Activated CD8-positive, alpha-beta memory T cell treated with anti-CD3 and anti-CD28 coated beads, Interleukin-2, amount 50 U/mL, for 48 hours (primary cell): ENCODE data around the gene BCL2L1.
A peak's percentile ranks its signal among the peaks of the same experiment; 100 is the strongest.
"Not testable (repeated sequence)": the region's sequence is repeated elsewhere in the genome, so short reads cannot be mapped to it uniquely, and the experiment has no call there.

Experiments
- DNase-seq: peaks from one replicate; pipeline ENCODE4 v3.0.0-alpha.2; 2020

The BCL2L1 gene

DNA sequence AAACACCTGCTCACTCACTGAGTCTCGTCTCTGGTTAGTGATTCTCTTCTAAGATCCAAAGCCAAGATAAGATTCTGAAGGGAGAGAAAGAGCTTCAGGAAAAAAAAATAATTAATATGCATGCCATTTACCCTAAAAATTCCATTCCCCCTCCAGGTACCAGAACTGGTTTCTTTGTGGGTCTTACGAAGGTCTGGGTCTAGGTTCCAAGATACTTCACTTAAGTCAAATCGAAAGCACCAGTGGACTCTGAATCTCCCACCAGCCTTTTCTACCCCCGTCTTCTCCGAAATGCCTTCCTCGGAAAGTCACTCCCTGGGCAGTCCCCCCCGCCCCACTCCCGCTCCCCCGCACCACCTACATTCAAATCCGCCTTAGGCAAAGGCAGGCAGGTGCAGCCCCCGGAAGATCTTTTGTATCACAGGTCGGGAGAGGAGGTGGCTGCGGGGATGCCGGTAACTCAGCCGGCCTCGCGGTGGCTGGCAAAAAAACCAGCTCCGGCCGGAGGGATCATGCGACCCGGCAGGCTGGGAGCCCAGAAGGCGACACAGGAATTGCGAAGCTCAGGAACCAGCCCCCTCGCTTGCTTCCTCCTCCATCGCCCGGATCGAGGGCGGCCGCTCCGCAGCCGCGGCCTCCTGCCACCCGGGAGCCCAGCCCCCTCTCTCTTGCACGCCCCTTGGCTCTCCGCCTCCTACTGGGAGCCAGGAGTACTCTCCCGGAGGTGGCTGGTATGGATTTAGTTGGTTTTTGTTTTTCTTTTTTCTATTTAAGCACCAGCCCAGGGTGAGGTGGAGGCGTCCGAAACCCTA lies at the start of gene BCL2L1:
Gene BCL2L1, minus strand, starts transcription at position 612 of the 812 bp plus-strand sequence. CDS start 650 bp downstream, outside the sequence.
- DNase-seq, result peak; percentile 86

DNA sequence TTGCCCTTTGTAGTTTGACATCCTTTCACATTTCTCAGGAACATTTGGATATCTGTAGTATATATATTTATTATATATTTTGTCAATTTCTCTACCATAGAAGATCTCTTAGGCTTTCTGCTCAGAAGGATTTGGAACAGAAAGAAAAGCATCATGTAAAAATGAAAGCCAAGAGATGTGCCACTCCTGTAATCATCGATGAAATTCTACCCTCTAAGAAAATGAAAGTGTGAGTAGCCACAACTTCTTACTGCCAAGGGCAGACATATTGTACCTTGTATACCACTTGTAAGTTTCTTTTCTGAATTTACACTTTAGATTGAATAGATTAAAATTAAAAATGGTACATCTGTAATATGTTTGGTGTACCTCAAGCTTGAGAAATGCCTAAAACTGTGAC lies 47.6 kb upstream of the BCL2L1 start:
- DNase-seq, result no peak

DNA sequence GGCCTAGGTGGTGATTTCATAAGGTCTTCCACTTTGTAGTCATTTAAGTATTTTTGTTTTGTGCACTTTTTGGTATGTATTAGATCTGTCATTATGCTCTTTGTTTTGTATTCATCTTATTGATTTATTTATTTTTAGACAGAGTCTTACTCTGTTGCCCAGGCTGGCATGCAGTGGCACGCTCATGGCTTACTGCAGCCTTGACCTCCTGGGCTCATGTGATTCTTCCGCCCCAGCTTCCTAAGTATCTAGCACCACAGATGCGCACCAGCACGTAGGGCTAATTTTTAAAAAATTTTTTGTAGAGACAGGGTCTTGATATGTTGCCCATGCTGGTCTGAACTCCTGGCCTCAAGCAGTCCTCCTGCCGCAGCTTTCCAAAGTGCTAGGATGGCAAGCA lies 47.0 kb upstream of the BCL2L1 start:
- no peak for DNase-seq

DNA sequence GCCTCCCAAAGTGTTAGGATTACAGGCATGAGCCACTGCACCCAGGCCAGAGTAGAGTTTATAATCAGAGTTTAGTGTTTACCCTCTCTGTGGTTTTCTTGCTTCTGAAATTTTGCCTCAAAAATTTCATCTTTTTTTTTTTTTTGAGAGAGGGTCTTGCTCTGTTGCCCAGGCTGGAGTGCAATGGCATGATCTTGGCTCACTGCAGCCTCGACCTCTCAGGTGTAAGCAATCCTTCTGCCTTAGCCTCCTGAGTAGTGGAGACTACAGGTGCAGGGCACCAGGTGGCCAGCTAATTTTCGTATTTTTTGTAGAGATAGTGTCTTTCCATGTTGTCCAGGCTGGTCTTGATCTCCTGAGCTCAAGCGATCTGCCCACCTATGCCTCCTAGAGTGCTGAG lies 45.1 kb upstream of the BCL2L1 start:
- no peak for DNase-seq

DNA sequence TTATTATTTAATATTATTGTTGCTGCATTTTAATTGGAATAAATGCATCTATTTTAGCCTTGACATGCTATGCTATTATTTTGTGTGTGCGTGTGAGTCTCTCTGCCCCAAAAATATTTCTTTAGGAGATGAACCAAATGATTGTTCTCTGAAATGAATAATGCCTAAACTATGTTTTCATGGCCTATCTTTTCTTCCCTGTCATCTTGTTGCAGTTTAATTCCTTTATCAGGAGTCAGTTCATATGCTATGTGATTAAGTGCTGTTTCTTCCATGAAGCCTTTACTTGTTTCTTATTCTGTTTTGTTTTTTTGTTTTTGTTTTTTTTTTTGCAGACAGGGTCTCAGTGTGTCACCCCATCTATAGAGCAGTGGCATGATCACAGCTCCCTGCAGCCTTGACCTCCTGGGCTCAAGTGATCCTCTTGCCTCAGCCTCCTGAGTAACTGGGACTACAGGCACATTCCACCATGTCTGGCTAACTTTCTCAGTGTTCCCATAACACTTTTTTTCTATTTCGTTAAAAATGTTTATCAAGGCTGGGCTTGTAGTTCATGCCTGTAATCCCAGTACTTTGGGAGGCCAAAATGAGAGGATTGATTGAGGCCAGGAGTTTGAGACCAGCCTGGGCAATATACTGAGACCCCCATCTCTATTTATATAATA lies 42.1 kb upstream of the BCL2L1 start:
- no peak for DNase-seq

DNA sequence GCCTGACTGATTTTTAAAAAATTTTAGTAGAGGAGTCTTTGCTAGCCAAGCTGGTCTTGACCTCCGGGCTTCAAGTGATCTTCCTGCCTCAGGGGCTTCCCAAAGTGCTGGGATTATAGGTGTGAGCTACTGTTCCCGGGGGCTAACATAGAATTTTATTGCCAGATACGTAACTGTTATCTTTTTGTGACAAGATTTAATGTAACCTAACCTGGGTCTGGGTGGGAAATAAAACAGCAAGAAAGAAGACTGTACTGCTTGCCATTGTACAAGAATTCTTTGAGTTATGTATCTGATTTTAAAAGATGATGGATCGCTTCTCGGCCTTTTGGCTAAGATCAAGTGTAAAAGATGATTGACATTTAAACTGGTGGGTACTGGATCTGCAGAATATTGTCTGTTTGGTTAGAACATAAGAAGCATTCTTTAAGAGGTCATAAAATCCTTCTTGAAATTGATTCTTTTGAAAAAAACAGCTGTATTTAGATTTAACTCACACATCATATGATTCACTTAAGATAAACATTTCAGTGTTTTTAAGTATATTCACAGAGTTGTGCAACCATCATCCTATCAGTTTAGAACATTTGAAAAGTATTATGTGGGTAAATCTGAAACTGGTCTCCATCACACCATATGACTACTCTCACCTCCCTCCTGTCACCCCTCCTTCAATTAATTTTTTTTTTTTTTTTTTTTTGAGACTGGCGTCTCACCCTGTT lies 38.0 kb upstream of the BCL2L1 start:
- no peak for DNase-seq

DNA sequence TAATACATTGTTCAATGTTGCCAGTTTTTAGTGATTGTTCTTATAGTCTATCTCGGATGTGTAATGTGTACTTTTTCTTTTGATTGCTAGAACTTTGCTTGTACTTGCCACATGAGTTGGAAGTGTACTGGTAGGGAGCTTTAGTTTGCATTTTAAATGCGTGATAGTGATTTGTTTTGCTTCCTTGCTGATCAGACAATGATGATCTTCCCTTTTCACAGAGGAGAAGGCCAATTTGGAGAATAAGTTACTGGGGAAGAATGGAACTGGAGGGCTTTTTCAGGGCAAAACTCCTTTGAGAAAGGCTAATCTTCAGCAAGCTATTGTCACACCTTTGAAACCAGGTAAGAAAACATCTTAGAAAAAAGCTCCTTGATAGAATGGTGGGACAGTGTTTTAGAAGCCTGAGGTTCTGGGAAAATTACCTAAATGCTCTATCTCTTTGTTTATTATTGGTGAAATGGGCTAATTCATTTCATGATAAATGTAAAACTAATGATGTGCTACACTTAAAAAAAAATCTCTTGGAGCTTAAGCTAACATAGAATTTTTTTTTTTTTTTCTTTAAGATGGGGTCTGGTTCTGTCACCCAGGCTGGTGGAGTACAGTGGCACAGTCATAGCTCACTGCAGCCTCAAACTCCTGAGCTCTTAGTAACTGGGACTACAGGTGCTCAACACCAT lies 37.3 kb upstream of the BCL2L1 start:
- DNase-seq, result no peak

DNA sequence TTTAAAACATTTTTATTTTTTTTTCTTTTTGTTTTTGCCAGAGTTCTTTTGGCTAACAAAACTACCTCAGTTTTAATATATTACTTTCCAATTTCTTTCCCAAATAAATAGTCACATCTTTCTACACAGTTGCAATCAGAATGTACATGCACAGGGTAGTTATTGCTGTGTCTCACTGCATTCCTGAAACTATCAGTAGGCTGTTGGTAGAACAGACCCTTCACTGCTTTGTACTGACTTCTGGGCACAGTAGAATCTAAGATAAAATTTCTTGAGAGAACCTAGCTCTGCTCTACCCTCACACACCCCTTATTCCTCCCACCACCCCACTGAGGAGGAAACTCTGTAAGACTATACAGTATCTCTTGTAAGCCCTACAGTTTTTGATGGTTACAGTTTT lies 36.3 kb upstream of the BCL2L1 start:
- DNase-seq, result no peak

DNA sequence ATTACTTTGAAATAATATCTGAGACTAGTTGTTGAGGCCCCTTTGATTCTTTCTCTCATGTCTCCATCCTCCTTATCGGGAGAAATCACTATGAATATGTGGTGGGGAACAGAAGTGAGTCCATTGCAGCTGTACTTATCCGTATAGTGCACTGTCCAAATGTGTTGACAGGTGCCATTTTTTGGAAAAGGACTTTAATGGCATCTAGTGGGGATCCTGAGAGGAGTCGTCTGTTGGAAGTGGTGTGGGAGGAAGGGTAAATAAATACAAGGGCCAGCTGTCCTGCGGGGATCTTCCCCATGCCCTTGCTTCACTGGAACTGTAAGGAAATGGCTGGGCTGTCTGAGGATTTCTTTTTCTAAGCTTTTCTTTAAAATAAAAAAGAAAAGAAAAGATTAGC lies 35.9 kb upstream of the BCL2L1 start:
- no peak for DNase-seq

DNA sequence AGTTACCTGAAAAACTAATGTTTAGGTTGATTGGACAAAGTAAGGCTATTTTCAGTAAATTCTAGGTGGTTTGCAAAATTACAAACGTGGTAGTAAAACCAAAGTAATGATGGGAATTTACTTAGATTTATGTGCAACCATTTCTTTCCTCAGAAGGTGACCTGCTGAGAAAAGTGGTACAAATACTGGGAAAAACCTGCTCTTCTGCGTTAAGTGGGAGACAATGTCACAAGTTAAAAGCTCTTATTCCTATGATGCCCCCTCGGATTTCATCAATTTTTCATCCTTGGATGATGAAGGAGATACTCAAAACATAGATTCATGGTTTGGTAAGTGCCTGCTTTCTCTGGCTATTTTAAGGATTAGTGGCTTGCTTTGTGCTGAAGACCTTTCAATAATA lies 34.6 kb upstream of the BCL2L1 start:
- no peak for DNase-seq

DNA sequence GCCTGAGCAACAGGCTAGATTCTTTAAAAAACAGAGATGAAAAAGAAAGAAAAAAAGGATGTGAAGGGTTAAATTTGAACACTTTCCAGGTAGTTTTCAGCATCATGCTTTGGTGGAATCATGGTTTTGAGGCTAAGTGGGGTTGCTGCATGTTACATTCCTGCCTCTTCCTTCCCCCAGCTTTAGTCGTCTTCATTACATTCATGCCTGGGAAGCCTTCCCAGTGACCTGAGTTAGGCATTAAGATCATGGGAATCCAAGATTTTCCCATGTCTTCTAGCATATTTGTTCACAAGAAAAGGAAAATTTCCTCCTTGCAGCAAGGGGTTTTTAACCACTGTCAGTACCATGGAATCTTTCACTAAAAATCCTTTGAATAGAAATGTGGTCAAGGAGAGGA lies 28.5 kb upstream of the BCL2L1 start:
- no peak for DNase-seq

DNA sequence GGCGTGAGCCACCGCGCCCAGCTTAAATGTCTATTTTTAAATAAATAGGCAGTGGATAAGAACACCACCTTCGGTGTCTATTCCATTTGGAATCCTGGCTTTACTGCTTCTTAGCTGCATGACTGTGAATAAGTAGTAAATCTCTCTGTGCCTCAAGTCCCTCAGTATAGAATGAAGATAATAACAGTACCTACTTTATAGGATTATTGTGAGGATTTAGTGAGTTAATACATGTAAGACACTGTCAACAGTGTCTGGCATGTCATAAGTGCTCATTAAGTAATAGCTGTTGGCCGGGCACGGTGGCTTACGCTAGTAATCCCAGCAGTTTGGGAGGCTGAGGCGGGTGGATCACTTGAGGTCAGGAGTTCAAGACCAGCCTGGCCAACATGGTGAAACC lies 26.6 kb upstream of the BCL2L1 start:
- DNase-seq, result no peak

DNA sequence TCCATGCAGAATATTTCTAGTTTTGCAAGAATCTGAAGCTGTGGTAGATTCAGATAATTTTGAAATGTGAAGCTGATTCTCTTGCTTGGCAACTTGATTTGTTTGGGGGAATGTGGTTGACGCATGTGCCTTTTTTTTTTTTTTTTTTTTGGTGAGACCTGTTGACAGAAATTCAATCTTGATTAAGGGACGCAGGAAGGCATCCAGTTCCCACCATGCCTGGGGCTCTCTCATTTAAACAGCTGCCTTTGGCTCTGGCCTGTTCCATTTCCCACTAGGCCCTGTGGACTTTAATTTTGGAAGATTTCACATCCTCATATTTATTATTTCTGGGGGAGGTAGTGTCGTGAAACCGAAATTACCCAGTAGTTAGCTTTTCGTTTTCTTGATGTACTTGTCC lies 25.0 kb upstream of the BCL2L1 start:
- no peak for DNase-seq

DNA sequence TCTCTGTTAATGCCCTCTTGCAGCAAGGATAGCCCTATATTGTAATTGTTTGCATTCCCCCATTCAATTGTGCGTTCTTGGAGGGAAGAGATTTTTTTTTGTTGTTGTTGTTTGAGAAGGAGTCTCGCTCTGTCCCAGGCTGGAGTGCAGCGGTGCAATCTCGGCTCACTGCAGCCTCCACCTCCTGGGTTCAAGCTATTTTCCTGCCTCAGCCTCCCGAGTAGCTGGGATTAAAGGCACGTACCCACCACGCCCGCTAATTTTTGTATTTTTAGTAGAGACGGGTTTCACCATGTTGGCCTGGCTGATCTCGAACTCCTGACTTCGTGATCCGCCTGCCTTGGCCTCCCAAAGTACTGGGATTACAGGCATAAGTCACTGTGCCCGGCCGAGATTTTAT lies 24.4 kb upstream of the BCL2L1 start:
- DNase-seq, result not testable (repeated sequence)

DNA sequence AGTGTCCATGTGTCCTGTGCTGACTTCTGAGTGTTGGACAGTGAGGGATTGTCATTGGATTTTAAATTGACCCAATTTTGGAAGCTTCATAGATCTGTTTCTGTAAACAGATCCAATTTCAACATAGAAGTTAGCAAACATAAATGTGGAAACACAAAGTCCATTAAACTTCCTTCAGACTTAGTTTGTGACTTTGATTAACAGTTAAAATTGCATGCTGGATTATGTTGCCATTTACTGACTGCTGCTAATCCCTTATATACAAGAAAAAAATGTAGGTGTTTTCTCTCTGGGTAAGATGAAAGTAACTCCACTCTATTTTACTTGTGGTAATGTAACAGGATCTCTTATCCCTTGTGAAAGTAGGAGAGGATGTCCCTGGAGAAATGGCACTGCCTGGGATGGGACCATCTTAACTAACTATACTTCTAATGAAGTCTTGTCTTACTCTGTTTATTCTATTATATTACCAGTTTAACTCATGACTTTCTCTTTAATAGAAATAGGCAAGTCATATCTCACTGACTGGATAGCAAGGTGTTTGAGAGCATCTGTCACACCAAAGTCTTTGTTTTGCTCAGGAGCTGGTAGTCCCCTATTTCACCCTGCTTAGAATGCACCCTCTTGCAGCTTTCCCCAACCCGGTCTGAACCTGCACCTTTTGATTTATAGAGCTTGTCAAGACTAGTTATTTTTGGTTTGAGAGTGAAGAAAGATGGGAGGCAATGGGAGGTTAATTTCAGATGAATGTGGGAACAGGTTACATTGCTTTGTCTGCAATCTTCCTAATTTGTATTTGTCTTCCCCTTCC lies 23.6 kb upstream of the BCL2L1 start:
- DNase-seq, result no peak

DNA sequence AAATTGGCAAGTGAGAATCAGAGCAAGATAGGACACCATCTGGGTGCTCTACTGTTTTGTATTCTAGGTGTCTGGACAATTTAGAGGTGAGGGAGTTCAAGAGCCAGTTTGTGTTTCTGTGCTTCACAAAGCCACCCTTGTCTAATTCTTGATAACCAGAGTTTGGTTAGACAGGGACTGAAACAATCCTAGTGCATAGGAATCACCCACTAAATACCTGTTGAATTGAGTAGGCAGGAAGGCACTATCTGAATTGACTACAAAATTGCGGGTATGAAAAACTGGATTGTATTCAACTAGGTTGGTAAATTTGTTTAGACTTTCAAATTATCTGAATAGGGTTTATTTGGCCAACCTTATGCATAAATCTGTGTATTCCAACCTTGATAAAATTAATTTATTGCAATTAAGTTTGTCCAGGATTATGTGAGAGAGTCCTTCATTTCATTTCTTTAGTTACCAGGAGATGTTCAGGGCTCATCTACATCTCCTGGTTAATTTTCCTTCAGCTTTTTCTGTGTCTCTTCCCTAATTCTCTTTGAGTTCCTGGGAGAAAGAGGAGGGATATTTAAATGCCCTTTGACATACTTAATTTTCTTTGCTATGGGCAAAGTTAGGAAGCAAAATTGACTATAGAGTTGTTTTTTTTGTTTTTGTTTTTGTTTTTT lies 18.1 kb upstream of the BCL2L1 start:
- DNase-seq, result no peak

DNA sequence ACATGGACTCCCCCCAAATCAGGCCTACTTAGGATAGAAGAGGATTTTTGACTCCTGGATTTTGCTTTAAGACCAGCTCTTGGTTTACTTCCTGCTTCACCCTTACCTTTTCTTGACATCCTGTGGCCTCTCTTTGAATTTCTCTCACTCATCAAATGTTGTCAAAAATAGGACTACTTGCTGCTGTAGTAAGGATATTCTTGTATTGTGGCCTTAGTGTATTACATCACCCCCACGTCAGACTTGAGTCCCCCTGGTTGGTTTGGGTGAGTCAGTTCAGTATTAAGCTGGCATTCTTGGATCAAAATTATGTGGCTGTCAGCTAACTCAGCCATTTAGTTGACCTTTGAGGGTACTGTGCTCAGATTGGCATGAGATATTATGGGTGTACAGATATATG lies 17.5 kb upstream of the BCL2L1 start:
- DNase-seq, result no peak

DNA sequence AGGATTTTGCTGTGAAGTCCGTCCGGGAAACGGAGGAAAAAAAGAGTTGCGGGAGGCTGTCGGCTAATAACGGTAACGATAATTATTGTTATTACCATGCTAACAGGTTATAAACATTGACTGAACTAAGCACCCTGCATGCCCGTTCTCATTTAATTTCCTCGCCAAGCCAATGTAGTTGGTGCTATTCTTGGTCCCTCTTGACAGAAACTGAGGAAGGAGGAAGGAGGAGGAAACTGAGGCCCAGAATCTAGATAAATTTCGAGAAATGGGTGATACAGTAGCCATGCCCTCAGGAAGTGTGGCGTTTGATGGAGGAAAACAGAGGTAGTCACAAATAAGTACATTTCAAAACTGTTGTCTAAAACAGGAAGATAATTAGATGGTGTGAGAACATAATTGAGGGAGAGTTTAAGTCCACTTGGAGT lies 16.9 kb upstream of the BCL2L1 start:
- no peak for DNase-seq

DNA sequence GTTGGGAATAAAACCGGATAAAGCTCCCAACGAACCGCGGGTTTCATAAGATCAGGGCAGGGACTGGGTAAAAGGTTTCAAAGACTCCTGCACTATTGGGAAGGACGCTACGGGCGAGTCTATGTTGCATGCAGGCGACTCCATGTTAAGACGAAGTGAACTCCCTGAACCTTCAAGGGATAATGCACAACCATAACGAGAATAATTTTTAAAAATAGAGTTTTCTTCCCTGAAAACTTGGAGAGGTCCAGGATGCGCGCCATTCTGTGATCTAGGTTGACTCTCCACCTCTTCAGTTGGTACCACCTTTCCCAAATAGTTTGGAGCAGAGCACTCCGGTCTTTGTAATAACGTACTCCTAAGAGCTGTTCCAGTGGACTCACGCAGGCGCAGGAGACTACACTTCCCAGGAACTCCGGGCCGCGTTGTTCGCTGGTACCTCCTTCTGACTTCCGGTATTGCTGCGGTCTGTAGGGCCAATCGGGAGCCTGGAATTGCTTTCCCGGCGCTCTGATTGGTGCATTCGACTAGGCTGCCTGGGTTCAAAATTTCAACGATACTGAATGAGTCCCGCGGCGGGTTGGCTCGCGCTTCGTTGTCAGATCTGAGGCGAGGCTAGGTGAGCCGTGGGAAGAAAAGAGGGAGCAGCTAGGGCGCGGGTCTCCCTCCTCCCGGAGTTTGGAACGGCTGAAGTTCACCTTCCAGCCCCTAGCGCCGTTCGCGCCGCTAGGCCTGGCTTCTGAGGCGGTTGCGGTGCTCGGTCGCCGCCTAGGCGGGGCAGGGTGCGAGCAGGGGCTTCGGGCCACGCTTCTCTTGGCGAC lies 16.3 kb upstream of the BCL2L1 start, which contains the start of gene TPX2:
Gene TPX2, plus strand, starts transcription at position 562 of the 821 bp plus-strand sequence. CDS start 18,187 bp downstream, outside the sequence.
- DNase-seq, result peak; percentile 89

DNA sequence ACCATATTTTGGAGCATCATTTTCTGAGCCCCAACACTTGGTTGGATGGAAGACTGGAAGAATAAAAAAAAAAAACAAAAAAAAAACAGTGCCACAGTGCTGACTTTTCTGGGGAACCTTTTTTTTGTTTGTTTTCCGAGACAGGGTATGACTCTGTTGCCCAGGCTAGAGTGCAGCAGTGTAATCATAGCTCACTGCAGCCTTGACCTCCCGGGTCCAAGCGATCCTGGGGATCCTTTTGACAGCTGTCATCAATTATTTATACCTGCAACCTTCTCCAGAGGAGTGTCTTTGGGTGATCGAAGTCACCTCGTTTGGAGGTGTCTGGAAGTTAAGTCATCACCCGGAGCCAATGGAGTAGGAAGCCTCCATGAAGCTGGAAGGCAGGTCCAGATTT lies 8.7 kb upstream of the BCL2L1 start:
- no peak for DNase-seq
